H7 (cell line): ENCODE data around the gene DNAH17. TPM values are rescaled to one million over a fixed set of nuclear protein-coding genes. Genes with fewer than 3 reads are reported as not detected.

Experiments
- DNase-seq: peaks from one replicate; pipeline ENCODE4 v3.0.0; 2012
- H3K27me3 ChIP-seq: 2 replicates; pipeline ENCODE4 v1.6.0; 2011; ENCODE audit warnings: mild to moderate bottlenecking, low read length; ENCODE audit not compliant: control insufficient read depth, insufficient read depth
- H3K36me3 ChIP-seq: replicated peaks from 2 replicates; pipeline ENCODE4 v1.5.1; 2011; ENCODE audit warnings: low read length; ENCODE audit not compliant: control insufficient read depth, insufficient read depth
- H3K4me3 ChIP-seq: 2 replicates; pipeline ENCODE4 v1.5.1; 2011; ENCODE audit warnings: low read depth, mild to moderate bottlenecking, control low read depth, low read length, moderate library complexity; ENCODE audit not compliant: insufficient read depth
- total RNA-seq: library from RNA; depleted of rRNA; stranded (reverse); fragments of >200 nt; shearing (Covaris generic); gene quantifications from 2 replicates; pipeline ENCODE4 v1.2.3, GENCODE V29; 2014

Gene DNAH17
- total RNA-seq, 1 experiment from 2014 or later, result 0.87 TPM

DNA sequence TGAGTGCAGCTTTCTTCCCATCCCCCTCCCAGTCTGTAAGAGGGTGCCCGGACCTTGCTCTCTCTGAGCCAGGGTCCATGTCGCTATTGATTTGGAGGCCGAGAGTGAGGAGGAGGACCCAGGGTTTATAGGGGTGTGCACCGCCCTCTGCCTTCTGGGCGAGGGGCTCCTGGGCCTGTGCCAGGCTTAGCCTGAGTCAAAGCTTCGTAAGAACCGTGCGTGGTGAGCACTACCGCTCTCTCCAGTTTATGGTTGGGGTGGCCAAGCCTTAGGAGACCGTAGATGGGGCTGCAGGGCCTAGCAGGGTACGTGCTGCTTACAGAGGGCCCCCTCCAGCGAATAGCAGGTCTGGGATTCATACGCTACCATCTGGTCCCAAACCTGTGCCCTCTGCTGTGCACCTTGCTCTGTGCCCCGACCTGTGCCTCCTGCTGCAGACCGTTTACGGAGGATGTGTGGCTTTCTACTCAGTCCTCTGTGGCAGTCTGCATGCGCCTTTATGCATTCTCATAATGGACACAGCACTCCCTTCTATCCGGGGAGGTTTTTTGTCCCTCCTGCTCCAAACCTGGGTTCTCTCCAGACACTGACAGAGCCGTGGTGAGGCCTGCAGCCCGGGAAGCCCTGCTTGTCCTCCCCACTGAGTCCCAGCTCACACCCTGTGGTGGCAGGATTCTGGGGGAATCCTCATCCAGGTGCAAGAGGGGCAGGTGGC is 144.0 kb downstream of the DNAH17 start:
- no peak overlapping the region for H3K4me3 ChIP-seq
- no peaks in the 10 kb centered on the region; the same call in 1 of the 2 replicates for H3K36me3 ChIP-seq
- peak; percentile 44 for DNase-seq
- no peaks in the 10 kb centered on the region for H3K27me3 ChIP-seq

GRCh38 chr17:78432226-78433012 is 144.8 kb downstream of the DNAH17 start:
- DNase-seq, result peak; percentile 54
- H3K36me3 ChIP-seq, result no peaks in the 10 kb centered on the region; the same call in 1 of the 2 replicates
- no peak overlapping the region for H3K4me3 ChIP-seq
- no peaks in the 10 kb centered on the region for H3K27me3 ChIP-seq

GRCh38 chr17:78431692-78431958 is 145.6 kb downstream of the DNAH17 start:
- H3K27me3 ChIP-seq, result no peaks in the 10 kb centered on the region
- no peak overlapping the region for H3K4me3 ChIP-seq
- DNase-seq, result no peak
- H3K36me3 ChIP-seq, result peaks cover 2% of the 10 kb centered on the region; the same call in 1 of the 2 replicates

DNA sequence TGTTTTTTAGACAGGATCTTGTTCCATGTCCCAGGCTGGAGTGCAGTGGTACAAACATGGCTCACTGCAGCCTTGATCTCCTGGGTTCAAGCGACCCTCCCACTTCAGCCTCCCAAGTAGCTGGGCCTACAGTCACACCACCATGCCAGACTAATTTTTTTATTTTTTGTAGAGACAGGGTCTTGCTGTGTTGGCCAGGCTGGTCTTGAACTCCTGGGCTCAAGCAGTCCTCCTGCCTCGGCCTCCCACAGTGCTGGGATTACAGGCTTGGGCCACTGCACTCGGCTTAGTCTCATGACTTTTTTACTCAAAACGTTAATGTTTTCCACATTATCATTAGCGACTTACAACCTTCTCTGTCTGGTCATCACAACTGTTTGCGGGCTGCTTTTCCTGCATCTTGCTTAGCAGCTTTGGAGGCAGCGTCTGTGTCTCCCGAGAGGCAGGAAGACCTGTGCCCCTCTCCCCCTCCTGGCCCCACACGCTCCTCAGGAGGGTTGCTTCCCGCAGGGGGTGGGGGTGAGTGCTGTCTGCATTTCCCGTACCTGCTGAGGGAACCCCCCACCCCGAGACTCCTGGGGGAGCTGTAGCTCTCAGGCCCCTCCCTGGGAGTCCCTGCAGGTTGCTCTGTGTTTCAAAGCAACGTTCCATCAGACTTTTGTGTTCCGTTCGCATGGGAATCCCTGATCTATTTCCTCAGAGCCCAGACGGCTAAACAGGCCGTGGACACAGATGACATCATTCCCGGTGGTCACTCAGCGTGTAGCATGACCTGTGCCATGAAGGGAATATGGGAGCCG is 146.1 kb downstream of the DNAH17 start:
- peak; percentile 82 for DNase-seq
- H3K4me3 ChIP-seq, result no peak overlapping the region
- peaks cover 2% of the 10 kb centered on the region; the same call in 1 of the 2 replicates for H3K36me3 ChIP-seq
- no peaks in the 10 kb centered on the region for H3K27me3 ChIP-seq

DNA sequence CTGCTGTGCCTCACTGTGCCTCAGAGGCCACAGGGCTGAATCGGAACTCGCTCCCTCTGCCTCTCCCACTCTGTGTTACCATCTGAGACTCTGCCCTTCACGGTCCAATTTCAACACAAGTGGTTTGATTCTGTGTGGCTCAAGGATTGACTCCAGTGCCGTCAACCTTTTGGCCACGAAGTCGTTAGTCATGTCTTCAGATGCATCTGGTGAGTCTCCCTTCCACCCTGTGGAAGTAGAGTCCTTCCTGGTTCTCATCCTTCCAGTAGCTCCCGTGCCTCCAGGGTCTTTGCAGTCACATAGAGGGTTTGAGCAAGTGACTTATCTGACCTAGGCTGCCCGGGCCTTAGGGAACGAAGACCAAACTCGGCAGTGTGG is 147.6 kb downstream of the DNAH17 start:
- Histone ChIP-seq H3K4me3 (no peak overlapping the region), H3K27me3 (no peaks in the 10 kb centered on the region), H3K36me3 (peaks cover 8% of the 10 kb centered on the region)
- no peak for DNase-seq

- Histone ChIP-seq H3K36me3 (peaks cover 13% of the 10 kb centered on the region), H3K27me3 (no peaks in the 10 kb centered on the region), H3K4me3 (no peak overlapping the region)
- DNase-seq, result no peak
Observed at GRCh38 chr17:78428836-78429617, 148.2 kb downstream of the DNAH17 start.

GRCh38 chr17:78428025-78428575 is 149.1 kb downstream of the DNAH17 start:
- H3K27me3 ChIP-seq, result no peaks in the 10 kb centered on the region
- peaks cover 19% of the 10 kb centered on the region for H3K36me3 ChIP-seq
- H3K4me3 ChIP-seq, result no peak overlapping the region
- DNase-seq, result peak; percentile 51

DNA sequence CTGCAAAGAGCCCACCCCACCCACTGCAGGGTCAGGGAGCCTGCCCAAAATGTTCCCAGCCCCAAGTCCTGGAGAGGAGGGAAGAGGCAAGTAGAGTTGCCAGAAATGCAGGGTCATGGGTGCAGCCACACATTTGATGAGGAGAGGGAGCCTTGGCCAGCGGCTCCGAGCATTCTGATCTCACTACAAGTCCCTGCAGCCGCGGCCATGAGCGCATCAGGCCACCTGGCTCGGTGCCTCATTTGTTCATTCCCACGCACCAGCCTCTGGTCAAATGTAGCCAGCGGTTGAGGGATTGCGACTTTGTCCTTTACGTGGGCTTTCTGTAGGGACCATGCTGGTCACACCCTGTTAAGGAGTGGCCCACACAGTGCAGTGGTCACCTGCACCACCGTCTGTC is 150.1 kb downstream of the DNAH17 start:
- Histone ChIP-seq H3K36me3 (peaks cover 21% of the 10 kb centered on the region), H3K4me3 (no peak overlapping the region), H3K27me3 (no peaks in the 10 kb centered on the region)
- DNase-seq, result no peak

DNA sequence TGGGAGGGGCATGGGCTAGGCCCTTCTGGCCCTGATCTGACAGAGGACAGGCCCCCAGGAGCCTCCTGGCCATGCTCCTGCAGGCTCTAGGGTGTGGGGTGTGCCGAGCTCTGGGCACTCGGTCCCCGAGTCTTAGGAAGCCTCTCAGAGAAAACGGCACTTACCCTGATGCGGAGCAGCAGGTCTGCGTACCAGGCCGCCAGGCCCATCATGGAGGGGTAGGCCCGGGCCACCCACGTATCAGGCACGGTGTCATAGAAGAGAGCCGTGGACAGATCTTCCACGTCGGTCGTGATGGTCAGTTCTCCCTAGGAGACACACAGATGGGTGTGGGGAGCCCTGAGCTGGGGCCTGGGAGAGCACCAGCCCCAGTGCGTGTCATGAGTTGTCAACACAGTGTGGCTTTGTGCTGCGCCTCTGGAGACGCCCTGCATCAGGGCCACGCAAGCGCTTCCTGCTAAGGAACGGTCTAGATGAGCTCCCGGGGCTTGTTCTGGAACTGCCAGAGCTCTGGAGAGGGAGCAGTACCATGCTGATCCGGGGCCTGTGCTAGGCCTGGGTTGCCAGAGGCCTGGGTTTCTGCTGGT is 150.8 kb downstream of the DNAH17 start:
- peaks cover 21% of the 10 kb centered on the region for H3K36me3 ChIP-seq
- H3K27me3 ChIP-seq, result no peaks in the 10 kb centered on the region
- no peak overlapping the region for H3K4me3 ChIP-seq
- no peak for DNase-seq

- no peaks in the 10 kb centered on the region for H3K27me3 ChIP-seq
- DNase-seq, result no peak
- H3K4me3 ChIP-seq, result no peak overlapping the region
- peaks cover 24% of the 10 kb centered on the region for H3K36me3 ChIP-seq
Observed at GRCh38 chr17:78425429-78425828, 151.8 kb downstream of the DNAH17 start.

- Histone ChIP-seq H3K36me3 (peaks cover 35% of the 10 kb centered on the region), H3K4me3 (no peak overlapping the region), H3K27me3 (no peaks in the 10 kb centered on the region)
- no peak for DNase-seq
Observed at GRCh38 chr17:78423961-78424675, 153.1 kb downstream of the DNAH17 start.

DNA sequence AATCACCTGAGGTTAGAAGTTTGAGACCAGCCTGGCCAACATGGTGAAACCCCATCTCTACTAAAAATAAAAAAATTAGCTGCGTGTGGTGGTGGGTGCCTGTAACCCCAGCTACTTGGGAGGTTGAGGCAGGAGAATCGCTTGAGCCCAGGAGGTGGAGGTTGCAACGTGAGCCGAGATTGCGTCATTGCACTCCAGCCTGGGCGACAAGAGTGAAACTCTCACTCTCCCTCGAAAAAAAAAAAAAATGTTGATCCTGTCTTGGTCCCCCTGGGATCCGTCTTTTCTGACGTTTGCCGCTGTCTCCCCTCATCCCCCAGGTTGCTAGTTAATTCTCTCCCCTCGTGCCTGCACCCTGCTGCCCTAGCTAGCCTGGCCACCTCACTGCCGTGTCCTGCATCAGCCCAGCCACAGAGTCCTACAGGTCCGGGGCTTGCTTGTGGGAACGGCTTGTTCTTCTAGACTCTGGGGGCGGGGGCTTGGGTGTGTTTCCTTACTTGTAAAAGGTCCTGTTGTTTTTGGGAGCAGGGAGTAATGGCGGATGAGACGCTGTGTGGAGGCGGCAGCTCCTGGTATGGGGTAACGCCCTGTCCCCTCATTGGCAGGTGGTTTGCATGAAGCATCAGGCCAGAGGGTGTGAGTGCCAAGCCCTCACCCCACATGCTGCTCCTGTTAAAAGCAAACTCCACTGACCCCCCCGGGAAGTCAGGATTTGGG is 154.2 kb downstream of the DNAH17 start:
- Histone ChIP-seq H3K4me3 (no peak overlapping the region), H3K36me3 (peaks cover 35% of the 10 kb centered on the region), H3K27me3 (no peaks in the 10 kb centered on the region)
- DNase-seq, result no peak

- peaks cover 35% of the 10 kb centered on the region for H3K36me3 ChIP-seq
- DNase-seq, result no peak
- no peak overlapping the region for H3K4me3 ChIP-seq
- no peaks in the 10 kb centered on the region for H3K27me3 ChIP-seq
Observed at GRCh38 chr17:78422267-78422605, 155.0 kb downstream of the DNAH17 start.
